Activated CD4-positive, alpha-beta memory T cell treated with anti-CD3 and anti-CD28 coated beads, Interleukin-2, amount 10 ng/mL, durations not matched to agents 7 days and 5 days (primary cell): ENCODE measurements around the gene USP49. TPM values are rescaled to one million over a fixed set of nuclear protein-coding genes. Genes with fewer than 3 reads are reported as not detected.
A peak's percentile ranks its signal among the peaks of the same experiment; 100 is the strongest.

ENCODE experiments used
- CTCF ChIA-PET: fragments of 350-600 bp; sonication (Branson Sonifier 250); formaldehyde crosslinking; loops from one replicate; lab custom pipeline; 2021; ENCODE audit warnings: antibody characterized with exemption, inconsistent platforms; lab: Charles Lee
- POLR2A ChIA-PET: fragments of 350-600 bp; sonication (Branson Sonifier 250); formaldehyde crosslinking; loops from one replicate; lab custom pipeline; 2021; ENCODE audit warnings: antibody characterized with exemption; lab: Charles Lee
- DNase-seq: peaks from one replicate; pipeline ENCODE4 v3.0.0-alpha.2; 2020
- H3K27ac Mint-ChIP-seq: one replicate; pipeline ENCODE4 v1.8.0; 2021; ENCODE audit warnings: mild to moderate bottlenecking, mixed read lengths
- H3K27me3 Mint-ChIP-seq: one replicate; pipeline ENCODE4 v1.8.0; 2021; ENCODE audit warnings: mixed read lengths
- H3K36me3 Mint-ChIP-seq: one replicate; pipeline ENCODE4 v1.8.0; 2021; ENCODE audit warnings: low read depth, mixed read lengths
- H3K4me1 Mint-ChIP-seq: one replicate; pipeline ENCODE4 v1.8.0; 2021; ENCODE audit warnings: mixed read lengths
- H3K4me3 Mint-ChIP-seq: one replicate; pipeline ENCODE4 v1.8.0; 2021; ENCODE audit warnings: mild to moderate bottlenecking, mixed read lengths
- H3K9me3 Mint-ChIP-seq: one replicate; pipeline ENCODE4 v1.8.0; 2021; ENCODE audit warnings: mixed read lengths
- total RNA-seq, 2 experiments: library from RNA; stranded (reverse); gene quantifications; one replicate each; pipeline ENCODE4 v1.2.3, GENCODE V29; 2021

The USP49 gene
- total RNA-seq, 2 experiments from 2014 or later: 6.8 to 7.3 TPM

GRCh38 chr6:41798901-41799558, 96.1 kb downstream of the USP49 start:
- no peaks in the 10 kb centered on the region for H3K9me3 Mint-ChIP-seq
- H3K27me3 Mint-ChIP-seq: no peaks in the 10 kb centered on the region
- H3K36me3 Mint-ChIP-seq: no peaks in the 10 kb centered on the region
- no peak for DNase-seq
- CTCF ChIA-PET: interaction anchor here (0.9 to 1.1 kb wide), 3 partner anchors 9 to 246 kb away, joined by 3 to 4 read pairs (median 3); partner anchors contain the start of gene TOMM6
- no peak overlapping the region for H3K27ac Mint-ChIP-seq
- POLR2A ChIA-PET: interaction anchor here (1.3 kb wide), 1 partner anchor 244 kb away, joined by 4 read pairs; no protein-coding TSS in a partner anchor
- peaks cover 9% of the 10 kb centered on the region for H3K4me1 Mint-ChIP-seq
- H3K4me3 Mint-ChIP-seq: no peak overlapping the region

- H3K36me3 Mint-ChIP-seq: peaks cover 7% of the 10 kb centered on the region
- H3K9me3 Mint-ChIP-seq: no peaks in the 10 kb centered on the region
- H3K27me3 Mint-ChIP-seq: no peaks in the 10 kb centered on the region
- ChIA-PET CTCF (interaction anchor here (1.2 to 2.2 kb wide), 3 partner anchors 9 to 17 kb away, joined by 3 to 10 read pairs (median 3); partner anchors contain the start of genes FRS3 and TOMM6), POLR2A (no interaction called here)
- DNase-seq: no peak
- H3K27ac Mint-ChIP-seq: no peak overlapping the region
- H3K4me3 Mint-ChIP-seq: no peak overlapping the region
- peaks cover 9% of the 10 kb centered on the region for H3K4me1 Mint-ChIP-seq
Measured at GRCh38 chr6:41796474-41796873, 98.7 kb downstream of the USP49 start.

DNA sequence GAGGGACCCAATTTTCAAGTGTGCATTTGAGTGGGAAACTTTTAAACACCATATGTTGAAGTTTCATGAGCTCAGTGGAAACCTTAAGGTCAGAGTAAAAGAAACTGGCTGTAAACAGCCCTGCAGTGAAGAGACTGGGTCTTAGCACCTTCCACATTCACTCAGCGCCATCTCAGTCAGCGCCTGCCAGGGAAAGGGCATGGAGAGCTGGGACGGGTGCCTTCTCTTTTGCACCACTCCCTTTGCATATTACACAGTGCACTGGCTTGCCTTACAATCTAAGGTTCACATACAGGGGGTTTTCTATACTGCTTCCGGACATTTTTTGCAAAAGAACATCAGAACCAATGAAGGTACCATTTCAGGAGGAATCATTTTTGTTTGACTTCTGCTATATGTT, 103.2 kb downstream of the USP49 start:
- Mint-ChIP-seq H3K27ac (no peak overlapping the region), H3K4me1 (peaks cover 20% of the 10 kb centered on the region), H3K27me3 (no peaks in the 10 kb centered on the region), H3K4me3 (no peak overlapping the region), H3K9me3 (no peaks in the 10 kb centered on the region), H3K36me3 (peaks cover 27% of the 10 kb centered on the region)
- CTCF ChIA-PET: interaction anchor here (0.7 to 13.2 kb wide), 2 partner anchors 16 to 254 kb away, joined by 3 to 266 read pairs; partner anchors contain the start of gene TAF8
- DNase-seq: no peak
- POLR2A ChIA-PET: interaction anchor here (0.8 to 1.4 kb wide), 3 partner anchors 9 to 259 kb away, joined by 3 to 7 read pairs (median 5); partner anchors contain the start of gene TAF8

GRCh38 chr6:41791305-41791704, 103.9 kb downstream of the USP49 start:
- H3K27me3 Mint-ChIP-seq: no peaks in the 10 kb centered on the region
- H3K4me1 Mint-ChIP-seq: peaks cover 16% of the 10 kb centered on the region
- no peak for DNase-seq
- no peak overlapping the region for H3K4me3 Mint-ChIP-seq
- H3K27ac Mint-ChIP-seq: no peak overlapping the region
- CTCF ChIA-PET: interaction anchor here (0.7 to 13.2 kb wide), 2 partner anchors 15 to 255 kb away, joined by 3 to 266 read pairs; partner anchors contain the start of gene TAF8
- H3K9me3 Mint-ChIP-seq: no peaks in the 10 kb centered on the region
- peaks cover 27% of the 10 kb centered on the region for H3K36me3 Mint-ChIP-seq
- POLR2A ChIA-PET: interaction anchor here (0.8 to 1.4 kb wide), 4 partner anchors 8 to 259 kb away, joined by 3 to 7 read pairs (median 4); partner anchors contain the start of genes BYSL, MED20 and TAF8

DNA sequence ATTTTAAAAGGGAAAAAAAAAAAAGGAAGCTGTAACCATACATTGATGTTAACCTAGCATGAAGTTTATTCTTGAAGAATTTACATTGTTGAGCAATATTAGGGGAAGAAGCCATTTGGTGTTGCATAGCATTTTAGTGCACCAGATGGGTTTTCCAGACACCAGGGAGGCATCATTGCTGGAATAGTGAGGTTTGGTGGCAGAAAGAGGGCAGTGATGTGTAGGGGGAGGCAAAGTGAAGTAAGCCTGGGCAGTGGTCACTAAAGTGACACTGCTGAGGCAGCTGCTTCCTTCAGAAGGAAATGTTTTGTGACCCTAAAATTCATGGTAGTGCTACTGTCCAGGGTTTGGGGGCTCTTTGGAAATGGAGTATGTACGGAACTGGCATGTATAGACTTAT, 105.1 kb downstream of the USP49 start:
- DNase-seq: no peak
- Mint-ChIP-seq H3K36me3 (peaks cover 27% of the 10 kb centered on the region), H3K9me3 (no peaks in the 10 kb centered on the region), H3K4me1 (peaks cover 18% of the 10 kb centered on the region), H3K27me3 (no peaks in the 10 kb centered on the region), H3K27ac (no peak overlapping the region), H3K4me3 (no peak overlapping the region)
- CTCF ChIA-PET: interaction anchor here (13.2 kb wide), 1 partner anchor 256 kb away, joined by 266 read pairs; the partner anchor contains the start of gene TAF8
- POLR2A ChIA-PET: no interaction called here

- no peaks in the 10 kb centered on the region for H3K27me3 Mint-ChIP-seq
- no peak for DNase-seq
- peak overlapping the region; percentile 82 for H3K4me3 Mint-ChIP-seq
- ChIA-PET CTCF (interaction anchor here (1.3 to 13.2 kb wide), 2 partner anchors 146 to 257 kb away, joined by 3 to 266 read pairs; partner anchors contain the start of gene TAF8), POLR2A (no interaction called here)
- peaks cover 20% of the 10 kb centered on the region for H3K4me1 Mint-ChIP-seq
- H3K27ac Mint-ChIP-seq: peak overlapping the region; percentile 56
- H3K9me3 Mint-ChIP-seq: no peaks in the 10 kb centered on the region
- peaks cover 27% of the 10 kb centered on the region for H3K36me3 Mint-ChIP-seq
Measured at GRCh38 chr6:41789390-41789724, 105.8 kb downstream of the USP49 start.

GRCh38 chr6:41787219-41787917, 107.8 kb downstream of the USP49 start, which contains the start of gene TOMM6:
TOMM6 (plus strand) TSS chr6:41787694; CDS start chr6:41787698, 4 bp downstream.
- CTCF ChIA-PET: interaction anchor here (0.6 to 13.2 kb wide), 40 partner anchors 10 to 1092 kb away, joined by 3 to 266 read pairs (median 4); partner anchors contain the start of genes BYSL, CCND3, MED20 and RPL7L1
- Mint-ChIP-seq H3K36me3 (peaks cover 25% of the 10 kb centered on the region), H3K9me3 (no peaks in the 10 kb centered on the region), H3K4me1 (peaks cover 20% of the 10 kb centered on the region), H3K4me3 (peak within 1 kb of the TSS; percentile 82), H3K27me3 (peaks cover 5% of the 10 kb centered on the region), H3K27ac (peak within 1 kb of the TSS; percentile 85)
- DNase-seq: peak; percentile 96
- POLR2A ChIA-PET: interaction anchor here (0.6 to 5.6 kb wide), 21 partner anchors 9 to 1092 kb away, joined by 3 to 117 read pairs (median 5); partner anchors contain the start of genes BYSL, CCND3, MED20 and RPL7L1

DNA sequence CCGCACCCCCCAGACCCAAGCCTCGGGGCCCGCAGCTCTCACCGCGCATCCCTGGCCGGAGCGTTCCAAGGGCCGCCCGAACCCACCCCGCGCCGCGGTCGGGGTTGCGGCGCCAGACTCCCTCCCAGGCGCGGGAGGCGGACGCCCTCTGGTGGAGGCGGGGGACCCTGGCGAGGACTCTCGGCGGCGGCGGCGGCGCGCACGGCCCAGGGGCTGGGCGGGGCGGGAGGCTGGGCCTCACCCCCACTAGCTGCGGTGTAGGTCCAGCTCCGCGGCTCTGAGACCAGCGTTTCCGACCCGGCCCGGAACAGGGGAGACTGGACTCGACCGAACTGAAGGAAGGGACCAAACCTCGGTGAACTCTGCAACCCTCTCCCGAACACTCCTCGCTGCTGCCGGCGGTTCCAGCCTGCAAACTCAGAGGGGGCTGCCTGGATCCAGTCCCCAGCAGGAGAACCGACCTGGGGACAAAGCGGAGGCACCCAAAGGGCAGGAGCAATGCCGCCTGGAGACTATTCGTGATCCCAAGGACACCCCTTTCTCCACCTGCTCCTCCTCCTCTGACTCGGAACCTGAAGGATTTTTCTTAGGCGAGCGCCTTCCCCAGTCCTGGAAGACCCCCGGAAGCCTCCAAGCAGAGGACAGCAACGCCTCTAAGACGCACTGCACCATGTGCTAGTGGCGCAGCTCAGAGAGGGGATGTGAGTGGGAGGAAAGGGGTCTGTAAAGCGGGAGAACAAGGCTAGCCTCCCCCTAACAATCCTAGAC, 108.5 kb downstream of the USP49 start:
- DNase-seq: peak; percentile 90
- Mint-ChIP-seq H3K4me1 (peaks cover 20% of the 10 kb centered on the region), H3K27ac (peak overlapping the region; percentile 85), H3K27me3 (peaks cover 9% of the 10 kb centered on the region), H3K9me3 (no peaks in the 10 kb centered on the region), H3K36me3 (peaks cover 21% of the 10 kb centered on the region), H3K4me3 (peak overlapping the region; percentile 82)
- ChIA-PET POLR2A (interaction anchor here (0.5 to 5.6 kb wide), 20 partner anchors 8 to 1093 kb away, joined by 3 to 117 read pairs (median 4); partner anchors contain the start of genes BYSL, CCND3, MED20 and RPL7L1), CTCF (interaction anchor here (0.6 to 13.2 kb wide), 37 partner anchors 9 to 1093 kb away, joined by 3 to 266 read pairs (median 5); partner anchors contain the start of genes BYSL, CCND3, MED20 and RPL7L1)

GRCh38 chr6:41785689-41786450, 109.3 kb downstream of the USP49 start:
- H3K4me1 Mint-ChIP-seq: peaks cover 28% of the 10 kb centered on the region
- no peaks in the 10 kb centered on the region for H3K9me3 Mint-ChIP-seq
- peaks cover 18% of the 10 kb centered on the region for H3K36me3 Mint-ChIP-seq
- DNase-seq: no peak
- ChIA-PET POLR2A (interaction anchor here (0.5 to 5.6 kb wide), 12 partner anchors 8 to 618 kb away, joined by 3 to 117 read pairs (median 8); partner anchors contain the start of genes BYSL, MED20 and TAF8), CTCF (interaction anchor here (0.6 to 13.2 kb wide), 21 partner anchors 8 to 1093 kb away, joined by 3 to 266 read pairs (median 6); partner anchors contain the start of genes BYSL, CCND3, MED20 and RPL7L1)
- H3K27ac Mint-ChIP-seq: peak overlapping the region; percentile 21
- H3K27me3 Mint-ChIP-seq: peaks cover 14% of the 10 kb centered on the region
- H3K4me3 Mint-ChIP-seq: peak overlapping the region; percentile 82

DNA sequence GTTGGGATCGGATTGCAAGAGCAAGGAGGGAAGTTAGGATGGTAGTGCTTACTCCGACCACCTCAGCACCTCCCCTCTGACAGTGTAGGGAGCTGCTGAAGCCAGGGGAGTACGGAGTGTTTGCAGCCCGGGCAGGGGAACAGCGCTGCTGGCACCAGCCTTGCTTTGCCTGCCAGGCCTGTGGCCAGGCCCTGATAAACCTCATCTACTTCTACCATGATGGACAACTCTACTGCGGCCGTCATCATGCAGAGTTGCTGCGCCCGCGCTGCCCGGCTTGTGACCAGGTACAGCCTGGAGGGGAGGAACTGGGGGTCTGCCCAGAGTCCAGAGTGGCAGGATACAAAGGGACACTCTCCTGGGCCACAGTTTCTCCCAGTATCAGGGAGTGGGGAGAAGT, 109.9 kb downstream of the USP49 start:
- ChIA-PET CTCF (interaction anchor here (1.0 to 13.2 kb wide), 8 partner anchors 16 to 779 kb away, joined by 3 to 266 read pairs (median 10); partner anchors contain the start of genes TAF8 and UBR2), POLR2A (interaction anchor here (4.9 to 5.6 kb wide), 2 partner anchors 52 to 260 kb away, joined by 21 to 117 read pairs; partner anchors contain the start of gene TAF8)
- no peaks in the 10 kb centered on the region for H3K9me3 Mint-ChIP-seq
- DNase-seq: no peak
- H3K27ac Mint-ChIP-seq: no peak overlapping the region
- H3K4me1 Mint-ChIP-seq: peaks cover 28% of the 10 kb centered on the region
- H3K4me3 Mint-ChIP-seq: peak overlapping the region; percentile 66
- peaks cover 15% of the 10 kb centered on the region for H3K27me3 Mint-ChIP-seq
- peaks cover 16% of the 10 kb centered on the region for H3K36me3 Mint-ChIP-seq
